ENCODE results near the gene USP36.

DNA sequence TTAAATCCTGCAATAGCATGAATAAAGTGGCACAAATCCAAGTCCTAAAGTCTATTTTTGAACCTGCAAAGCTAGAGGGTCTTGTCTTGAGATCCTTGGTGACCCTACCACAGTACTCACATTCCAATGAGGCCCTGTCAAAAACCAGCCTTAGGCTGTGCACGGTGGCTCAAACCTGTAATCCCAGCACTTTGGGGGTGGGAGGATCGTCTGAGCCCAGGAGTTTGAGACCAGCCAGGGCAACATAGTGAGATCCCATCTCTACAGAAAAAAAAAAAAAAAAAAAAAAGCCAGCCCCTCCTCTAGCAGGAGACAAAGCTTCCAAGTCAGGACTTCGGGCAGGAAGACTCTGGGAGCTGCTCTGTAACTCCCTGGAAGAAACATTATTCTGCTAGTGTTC lies 74.8 kb downstream of the USP36 start:
- TF ChIP-seq, protein P1, sequence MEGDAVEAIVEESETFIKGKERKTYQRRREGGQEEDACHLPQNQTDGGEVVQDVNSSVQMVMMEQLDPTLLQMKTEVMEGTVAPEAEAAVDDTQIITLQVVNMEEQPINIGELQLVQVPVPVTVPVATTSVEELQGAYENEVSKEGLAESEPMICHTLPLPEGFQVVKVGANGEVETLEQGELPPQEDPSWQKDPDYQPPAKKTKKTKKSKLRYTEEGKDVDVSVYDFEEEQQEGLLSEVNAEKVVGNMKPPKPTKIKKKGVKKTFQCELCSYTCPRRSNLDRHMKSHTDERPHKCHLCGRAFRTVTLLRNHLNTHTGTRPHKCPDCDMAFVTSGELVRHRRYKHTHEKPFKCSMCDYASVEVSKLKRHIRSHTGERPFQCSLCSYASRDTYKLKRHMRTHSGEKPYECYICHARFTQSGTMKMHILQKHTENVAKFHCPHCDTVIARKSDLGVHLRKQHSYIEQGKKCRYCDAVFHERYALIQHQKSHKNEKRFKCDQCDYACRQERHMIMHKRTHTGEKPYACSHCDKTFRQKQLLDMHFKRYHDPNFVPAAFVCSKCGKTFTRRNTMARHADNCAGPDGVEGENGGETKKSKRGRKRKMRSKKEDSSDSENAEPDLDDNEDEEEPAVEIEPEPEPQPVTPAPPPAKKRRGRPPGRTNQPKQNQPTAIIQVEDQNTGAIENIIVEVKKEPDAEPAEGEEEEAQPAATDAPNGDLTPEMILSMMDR (IDR thresholded peaks at IDR 0.05), result no peak
- TF ChIP-seq POLR2A (IDR thresholded peaks at IDR 0.05), result no peak

All from adrenal gland (tissue), 5 donors.